ENCODE measurements around the gene CIAPIN1.
"Not testable (repeated sequence)": the region's sequence is repeated elsewhere in the genome, so short reads cannot be mapped to it uniquely, and the experiment has no call there.

CIAPIN1 gene

GRCh38 chr16:57403965-57404817 is 43.0 kb downstream of the CIAPIN1 start, which contains the start of gene CCL17:
CCL17 (plus strand) TSS chr16:57404767; CDS start chr16:57413933, 9,166 bp downstream.
- DNase-seq: no peak

GRCh38 chr16:57401943-57402640 is 45.1 kb downstream of the CIAPIN1 start:
- no peak for DNase-seq

- not testable (repeated sequence) for DNase-seq
These were observed 49.7 kb downstream of the CIAPIN1 start for GRCh38 chr16:57397493-57397892.

GRCh38 chr16:57396786-57397185 is 50.4 kb downstream of the CIAPIN1 start:
- DNase-seq: no peak

- no peak for DNase-seq
These were observed 52.2 kb downstream of the CIAPIN1 start for GRCh38 chr16:57395026-57395425.

GRCh38 chr16:57394444-57394843 is 52.7 kb downstream of the CIAPIN1 start:
- DNase-seq: no peak

- no peak for DNase-seq
These were observed 54.5 kb downstream of the CIAPIN1 start for GRCh38 chr16:57392694-57393093.

- DNase-seq: no peak
These were observed 55.5 kb downstream of the CIAPIN1 start for GRCh38 chr16:57391708-57392107.

- DNase-seq: no peak
These were observed 55.9 kb downstream of the CIAPIN1 start for GRCh38 chr16:57391300-57391699.

- no peak for DNase-seq
These were observed 56.4 kb downstream of the CIAPIN1 start for GRCh38 chr16:57390636-57391295.

GRCh38 chr16:57389087-57389468 is 58.1 kb downstream of the CIAPIN1 start:
- no peak for DNase-seq

GRCh38 chr16:57388359-57389086 is 58.7 kb downstream of the CIAPIN1 start:
- DNase-seq: no peak

GRCh38 chr16:57387598-57388354 is 59.4 kb downstream of the CIAPIN1 start:
- no peak for DNase-seq

GRCh38 chr16:57386381-57386951 is 60.7 kb downstream of the CIAPIN1 start:
- DNase-seq: no peak

- DNase-seq: no peak
These were observed 62.1 kb downstream of the CIAPIN1 start for GRCh38 chr16:57385083-57385482.

- no peak for DNase-seq
These were observed 62.7 kb downstream of the CIAPIN1 start for GRCh38 chr16:57384248-57385070.

GRCh38 chr16:57383276-57384247 is 63.6 kb downstream of the CIAPIN1 start:
- DNase-seq: no peak

GRCh38 chr16:57382535-57383275 is 64.5 kb downstream of the CIAPIN1 start:
- DNase-seq: no peak
